HEK293 (cell line): ENCODE results near the gene ADRA2C.

ENCODE experiments used
- CTCF ChIA-PET: fragments of 350-600 bp; formaldehyde crosslinking; extraction: SDS; loops from one replicate; lab custom pipeline; 2021; ENCODE audit warnings: antibody characterized with exemption; lab: Yijun Ruan, JAX
- POLR2A ChIA-PET: fragments of 300-600 bp; formaldehyde crosslinking; extraction: SDS; loops from one replicate; lab custom pipeline; 2020; ENCODE audit warnings: antibody characterized with exemption, inconsistent platforms; lab: Yijun Ruan, JAX
- H3K27ac ChIP-seq: fragments of 200-500 bp; sonication (Bioruptor generic); 2 replicates; pipeline ENCODE4 v1.5.1; 2014; ENCODE audit warnings: low read depth, low read length, control low read depth, inconsistent platforms; ENCODE audit errors: extremely low read depth
- H3K36me3 ChIP-seq, 2 experiments: fragments of 200-500 bp in 1 of 2; sonication (Bioruptor generic) in 1 of 2; 1 replicate in 1 of 2; 2 replicates in 1 of 2; pipeline ENCODE4 v1.5.1; 2014 to 2017; ENCODE audit warnings: inconsistent platforms in 2 of 2, low read length in 2 of 2; ENCODE audit not compliant: control insufficient read depth in 2 of 2, insufficient read depth in 1 of 2
- H3K4me1 ChIP-seq: fragments of 200-500 bp; sonication (Bioruptor generic); 2 replicates; pipeline ENCODE4 v1.5.1; 2014; ENCODE audit warnings: mild to moderate bottlenecking, low read length, inconsistent platforms; ENCODE audit not compliant: control insufficient read depth, insufficient read depth
- H3K4me3 ChIP-seq: 2 replicates; pipeline ENCODE4 v1.5.1; 2011; ENCODE audit warnings: low read depth, mild to moderate bottlenecking, control low read depth, low read length, moderate library complexity
- H3K9me3 ChIP-seq: fragments of 200-500 bp; sonication (Bioruptor generic); 2 replicates; pipeline ENCODE4 v1.5.1; 2014; ENCODE audit warnings: low read depth, low read length, inconsistent platforms; ENCODE audit not compliant: control insufficient read depth, insufficient read depth
- GLIS1 ChIP-seq: fragments of 450-650 bp; formaldehyde crosslinking; IDR thresholded peaks from 2 replicates; pipeline ENCODE4 v1.5.1; 2016; ENCODE audit warnings: missing biosample characterization, missing genetic modification characterization
- HOXD13 ChIP-seq: sonication (generic); formaldehyde crosslinking; IDR thresholded peaks from 2 replicates; pipeline ENCODE4 v1.8.0; 2022; ENCODE audit warnings: missing genetic modification reagents, borderline replicate concordance
- MYNN ChIP-seq: fragments of 450-650 bp; formaldehyde crosslinking; IDR thresholded peaks from 2 replicates; pipeline ENCODE4 v1.5.1; 2016; ENCODE audit warnings: missing biosample characterization, missing genetic modification characterization, borderline replicate concordance
- PBX3 ChIP-seq: sonication (generic); formaldehyde crosslinking; IDR thresholded peaks from 2 replicates; pipeline ENCODE4 v1.8.1; 2022; ENCODE audit warnings: mild to moderate bottlenecking, moderate library complexity, missing genetic modification reagents
- SCRT2 ChIP-seq: fragments of 450-650 bp; formaldehyde crosslinking; IDR thresholded peaks from 2 replicates; pipeline ENCODE4 v1.5.1; 2016; ENCODE audit warnings: missing biosample characterization, missing genetic modification characterization
- YY2 ChIP-seq: fragments of 450-650 bp; formaldehyde crosslinking; IDR thresholded peaks from 2 replicates; pipeline ENCODE4 v1.5.1; 2016; ENCODE audit warnings: missing biosample characterization, missing genetic modification characterization
- ZBTB10 ChIP-seq: fragments of 450-650 bp; formaldehyde crosslinking; IDR thresholded peaks from 2 replicates; pipeline ENCODE4 v1.5.1; 2016; ENCODE audit warnings: missing biosample characterization, missing genetic modification characterization
- ZNF157 ChIP-seq: fragments of 450-650 bp; formaldehyde crosslinking; IDR thresholded peaks from 2 replicates; pipeline ENCODE4 v1.5.1; 2016; ENCODE audit warnings: missing biosample characterization, missing genetic modification characterization
- ZNF211 ChIP-seq: fragments of 450-650 bp; formaldehyde crosslinking; IDR thresholded peaks from 2 replicates; pipeline ENCODE4 v1.5.1; 2016; ENCODE audit warnings: low read depth, missing biosample characterization, missing genetic modification characterization
- ZNF280C ChIP-seq: fragments of 450-650 bp; formaldehyde crosslinking; IDR thresholded peaks from 2 replicates; pipeline ENCODE4 v1.5.1; 2016; ENCODE audit warnings: missing biosample characterization, missing genetic modification characterization
- ZNF311 ChIP-seq: fragments of 450-650 bp; formaldehyde crosslinking; IDR thresholded peaks from 2 replicates; pipeline ENCODE4 v1.5.1; 2017; ENCODE audit warnings: missing biosample characterization, missing genetic modification characterization, borderline replicate concordance
- ZNF548 ChIP-seq: fragments of 450-650 bp; formaldehyde crosslinking; IDR thresholded peaks from 2 replicates; pipeline ENCODE4 v1.5.1; 2016; ENCODE audit warnings: missing biosample characterization, missing genetic modification characterization
- ZNF558 ChIP-seq: fragments of 450-650 bp; formaldehyde crosslinking; IDR thresholded peaks from 2 replicates; pipeline ENCODE4 v1.5.1; 2016; ENCODE audit warnings: missing biosample characterization, missing genetic modification characterization
- ZNF629 ChIP-seq: fragments of 450-650 bp; formaldehyde crosslinking; IDR thresholded peaks from 2 replicates; pipeline ENCODE4 v1.5.1; 2017; ENCODE audit warnings: missing biosample characterization, missing genetic modification characterization
- ZNF792 ChIP-seq: fragments of 450-650 bp; formaldehyde crosslinking; IDR thresholded peaks from 2 replicates; pipeline ENCODE4 v1.5.1; 2016; ENCODE audit warnings: missing biosample characterization, missing genetic modification characterization
- ZNF843 ChIP-seq: fragments of 450-650 bp; formaldehyde crosslinking; IDR thresholded peaks from 2 replicates; pipeline ENCODE4 v1.5.1; 2016; ENCODE audit warnings: missing biosample characterization, missing genetic modification characterization

The ADRA2C gene

GRCh38 chr4:3807822-3808496 lies 41.8 kb downstream of the ADRA2C start:
- H3K9me3 ChIP-seq = no peaks in the 10 kb centered on the region
- H3K4me1 ChIP-seq = no peaks in the 10 kb centered on the region
- no peak overlapping the region for H3K4me3 ChIP-seq
- no peak overlapping the region for H3K27ac ChIP-seq
- POLR2A ChIA-PET = no interaction called here
- CTCF ChIA-PET = interaction anchor here (0.5 to 1.8 kb wide), 2 partner anchors 23 to 99 kb away, joined by 3 to 6 read pairs; no protein-coding TSS in a partner anchor
- no peak for TF ChIP-seq ZNF843
- TF ChIP-seq ZNF157 (tag by site-specific recombination) = no peak
- peak; percentile 70 for TF ChIP-seq GLIS1 (tag by site-specific recombination)
- no peaks in the 10 kb centered on the region for H3K36me3 ChIP-seq

GRCh38 chr4:3808597-3808996 lies 42.4 kb downstream of the ADRA2C start:
- POLR2A ChIA-PET = no interaction called here
- Histone ChIP-seq H3K4me1 (no peaks in the 10 kb centered on the region), H3K4me3 (no peak overlapping the region), H3K27ac (no peak overlapping the region), H3K9me3 (no peaks in the 10 kb centered on the region), H3K36me3 (no peaks in the 10 kb centered on the region)
- CTCF ChIA-PET = interaction anchor here (1.1 to 1.8 kb wide), 2 partner anchors 24 to 43 kb away, joined by 3 to 6 read pairs; no protein-coding TSS in a partner anchor
- no peak for TF ChIP-seq ZNF548 (tag by site-specific recombination)
- no peak for TF ChIP-seq MYNN (tag by site-specific recombination)
- TF ChIP-seq ZNF280C (tag by site-specific recombination) = no peak
- no peak for TF ChIP-seq PBX3 (CRISPR knock-in tag)
- TF ChIP-seq ZNF629 (tag by site-specific recombination) = no peak
- no peak for TF ChIP-seq ZNF211 (tag by site-specific recombination)
- TF ChIP-seq ZNF558 (tag by site-specific recombination) = no peak
- no peak for TF ChIP-seq HOXD13 (CRISPR knock-in tag)
- TF ChIP-seq SCRT2 (tag by site-specific recombination) = no peak
- TF ChIP-seq ZBTB10 (tag by site-specific recombination) = no peak
- TF ChIP-seq YY2 (tag by site-specific recombination) = no peak
- no peak for TF ChIP-seq ZNF311 (tag by site-specific recombination)
- no peak for TF ChIP-seq ZNF792 (tag by site-specific recombination)
